GM12891 (cell line): ENCODE data around the gene GCNT4.

Experiments used
- DNase-seq: peaks from one replicate; pipeline ENCODE4 v3.0.0; 2011; ENCODE audit warnings: low spot score; ENCODE audit not compliant: insufficient read length
- FAIRE-seq: peaks from 2 replicates; lab custom pipeline; 2011; peaks lifted over from hg19 to GRCh38; lab: Jason Lieb, UNC
- PAX5 ChIP-seq: IDR thresholded peaks from 2 replicates; pipeline ENCODE4 v1.6.1; 2011; ENCODE audit warnings: low read length, moderate library complexity, mild to moderate bottlenecking; ENCODE audit not compliant: insufficient read depth, severe bottlenecking
- POLR2A ChIP-seq: IDR thresholded peaks from 2 replicates; pipeline ENCODE4 v1.6.1; 2011; ENCODE audit warnings: low read depth, low read length, control low read depth
- POLR2AphosphoS5 ChIP-seq: IDR thresholded peaks from 2 replicates; pipeline ENCODE4 v1.6.1; 2011; ENCODE audit warnings: low read depth, low read length, control low read depth
- POU2F2 ChIP-seq: IDR thresholded peaks from 2 replicates; pipeline ENCODE4 v1.6.1; 2011; ENCODE audit warnings: low read depth, mild to moderate bottlenecking, control low read depth, low read length, moderate library complexity
- SPI1 ChIP-seq: IDR thresholded peaks from 2 replicates; pipeline ENCODE4 v1.6.1; 2011; ENCODE audit warnings: low read depth, low read length, control low read depth
- TAF1 ChIP-seq: IDR thresholded peaks from 2 replicates; pipeline ENCODE4 v1.6.1; 2011; ENCODE audit warnings: low read depth, low read length, control low read depth

GCNT4 gene

DNA sequence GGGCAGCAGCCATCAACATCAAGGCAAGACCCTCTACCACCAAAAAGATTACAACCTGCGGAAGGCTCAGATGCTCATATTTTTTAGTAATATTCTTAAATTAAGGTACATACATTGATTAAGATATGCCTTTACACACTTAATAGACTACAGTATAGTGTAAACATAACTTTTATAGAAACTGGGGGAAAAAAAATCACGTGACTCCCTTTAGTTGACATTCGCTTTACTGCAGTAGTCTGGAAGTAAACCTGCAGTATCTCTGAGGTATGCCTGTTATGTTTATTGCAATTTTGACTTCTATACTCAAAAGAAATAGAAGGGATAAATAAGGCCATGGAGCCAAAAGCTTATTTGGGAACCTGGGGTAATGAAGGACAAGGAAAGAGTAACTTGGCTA lies 15.1 kb upstream of the GCNT4 start:
- TF ChIP-seq POLR2AphosphoS5 (no peak), POLR2A (no peak), POU2F2 (no peak), PAX5 (no peak), TAF1 (no peak), SPI1 (no peak)
- DNase-seq: no peak
- no peak for FAIRE-seq

DNA sequence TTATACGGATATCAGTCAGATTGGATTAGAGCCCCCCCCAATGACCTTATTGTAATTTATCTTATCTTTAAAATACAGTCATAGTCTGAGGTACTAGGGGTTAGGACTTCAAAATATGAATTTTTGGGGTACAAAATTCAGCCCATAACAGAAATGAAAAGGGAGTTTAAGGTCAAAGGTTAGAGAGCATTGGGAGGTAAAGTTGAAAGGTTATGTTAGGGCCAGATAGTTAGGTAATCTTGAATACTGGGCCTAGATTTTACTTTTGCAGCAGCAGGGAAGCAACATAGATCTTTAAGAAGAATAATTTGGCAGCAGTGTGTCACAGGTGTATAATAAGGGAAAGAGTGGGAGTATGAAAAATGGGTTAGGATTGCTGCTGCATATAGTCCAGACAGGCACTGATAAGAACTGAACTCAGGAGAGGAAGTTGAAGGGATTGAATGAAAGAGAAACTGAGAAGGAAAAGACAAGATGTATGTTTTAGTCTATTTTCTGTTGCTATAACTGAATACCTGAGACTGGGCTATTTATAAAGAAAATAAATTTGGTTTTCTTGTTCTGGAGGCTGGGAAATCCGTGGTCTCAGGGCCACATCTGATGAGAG lies 10.7 kb upstream of the GCNT4 start:
- no peak for TF ChIP-seq POU2F2
- no peak for TF ChIP-seq POLR2AphosphoS5
- no peak for TF ChIP-seq PAX5
- TF ChIP-seq SPI1: peak; percentile 52; the same call in 1 of the 2 replicates
- no peak for DNase-seq
- FAIRE-seq: no peak

DNA sequence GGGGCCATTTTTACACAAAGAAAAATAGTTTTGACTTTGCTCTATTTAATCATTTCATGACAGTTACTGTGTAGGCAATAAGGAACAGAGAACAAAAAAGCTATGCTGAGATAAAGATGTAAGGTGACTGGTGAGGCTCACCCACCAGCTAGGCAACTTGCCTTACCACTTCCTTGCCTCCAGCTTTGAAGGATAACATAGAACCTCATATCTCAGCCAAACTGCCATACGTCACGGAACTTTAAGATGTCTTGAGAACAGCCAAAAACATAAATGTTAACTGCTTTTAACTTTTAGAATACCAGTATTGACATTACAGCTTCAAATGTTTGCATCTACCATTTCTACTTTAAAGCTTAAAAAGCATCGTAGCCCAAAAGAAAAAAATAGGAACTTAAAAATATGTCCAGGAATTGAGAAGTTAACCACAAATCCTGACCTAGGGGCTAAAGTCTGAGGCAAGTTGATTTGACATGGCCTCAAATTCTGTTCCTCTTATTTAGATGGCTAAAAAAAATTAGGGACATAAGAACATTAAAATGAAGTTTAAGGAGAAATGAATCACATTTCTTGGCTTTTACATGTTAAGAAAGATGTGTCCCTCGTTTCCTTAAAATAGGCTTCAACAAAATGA lies 7.7 kb upstream of the GCNT4 start:
- TF ChIP-seq PAX5 (no peak), POLR2A (no peak), POU2F2 (no peak), POLR2AphosphoS5 (no peak), TAF1 (no peak), SPI1 (no peak)
- DNase-seq (no peak), FAIRE-seq (no peak)

DNA sequence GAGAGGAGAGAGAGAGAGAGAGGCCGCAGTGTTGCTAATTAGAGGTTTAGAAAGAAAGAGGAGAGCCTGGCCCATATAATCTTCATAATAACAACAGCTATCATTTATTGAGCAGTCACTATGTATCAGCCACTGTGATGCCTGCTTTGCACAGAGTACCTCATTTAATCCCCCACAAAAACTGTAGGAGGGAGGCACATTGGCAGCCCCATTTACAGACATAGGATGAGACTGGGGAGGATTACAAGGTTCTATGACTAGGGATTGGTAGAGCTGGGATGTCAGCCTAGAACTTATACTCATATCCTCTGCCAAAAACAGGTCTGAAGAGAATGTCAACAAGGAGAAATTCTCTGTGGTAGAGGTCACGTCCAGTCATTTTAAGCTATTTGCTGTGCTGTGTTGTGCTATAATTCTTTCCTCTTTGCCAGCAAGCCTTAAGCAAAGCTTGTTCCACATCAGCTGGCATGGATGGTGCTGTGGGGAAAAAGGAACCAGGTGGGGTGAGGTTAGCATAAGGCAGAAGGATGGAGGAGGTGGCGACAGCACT lies 6.7 kb upstream of the GCNT4 start:
- TF ChIP-seq TAF1 (no peak), POU2F2 (no peak), POLR2A (no peak), PAX5 (no peak), SPI1 (no peak), POLR2AphosphoS5 (no peak)
- DNase-seq: no peak
- no peak for FAIRE-seq

DNA sequence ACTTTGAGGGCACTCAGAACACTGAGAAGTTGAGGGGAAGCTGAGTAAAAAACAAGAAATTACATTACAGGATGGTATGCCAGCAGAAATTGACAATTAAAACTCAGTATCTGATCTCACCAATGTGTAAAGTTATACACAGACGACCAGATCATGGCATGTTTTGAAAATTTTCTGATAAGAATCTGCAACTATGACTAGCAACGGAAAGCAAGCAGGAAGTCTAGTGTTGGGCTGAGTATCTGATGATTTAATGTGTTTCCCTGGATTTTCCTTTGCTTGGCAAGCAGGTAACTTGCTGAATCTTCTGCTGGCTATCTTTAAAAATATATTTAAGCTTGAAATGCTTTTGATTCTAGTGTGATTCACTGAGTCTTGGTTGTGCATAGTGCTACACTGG lies 5.2 kb upstream of the GCNT4 start:
- no peak for TF ChIP-seq SPI1
- no peak for TF ChIP-seq POLR2AphosphoS5
- TF ChIP-seq POLR2A: no peak
- no peak for TF ChIP-seq TAF1
- no peak for TF ChIP-seq POU2F2
- no peak for TF ChIP-seq PAX5
- FAIRE-seq (no peak), DNase-seq (no peak)

DNA sequence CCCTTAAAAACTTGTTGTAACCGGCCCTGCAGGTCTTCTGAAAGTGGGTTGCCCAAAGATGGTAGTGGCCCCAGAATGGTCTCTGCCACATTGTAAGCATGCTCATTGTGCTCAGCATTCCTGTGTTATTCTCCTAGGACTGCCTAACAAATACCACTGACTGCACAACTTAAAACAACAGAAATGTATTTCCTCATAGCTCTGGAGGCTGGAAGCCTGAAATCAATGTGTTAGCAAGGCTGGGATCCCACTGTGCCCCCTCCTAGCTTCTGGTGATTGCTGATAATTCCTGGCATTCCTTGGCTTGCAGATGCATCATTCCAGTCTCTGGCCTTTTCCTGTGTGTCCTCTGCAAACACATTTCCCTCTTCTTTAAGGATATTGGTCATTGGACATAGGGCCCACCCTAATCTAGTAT lies 3.4 kb upstream of the GCNT4 start:
- no peak for FAIRE-seq

DNA sequence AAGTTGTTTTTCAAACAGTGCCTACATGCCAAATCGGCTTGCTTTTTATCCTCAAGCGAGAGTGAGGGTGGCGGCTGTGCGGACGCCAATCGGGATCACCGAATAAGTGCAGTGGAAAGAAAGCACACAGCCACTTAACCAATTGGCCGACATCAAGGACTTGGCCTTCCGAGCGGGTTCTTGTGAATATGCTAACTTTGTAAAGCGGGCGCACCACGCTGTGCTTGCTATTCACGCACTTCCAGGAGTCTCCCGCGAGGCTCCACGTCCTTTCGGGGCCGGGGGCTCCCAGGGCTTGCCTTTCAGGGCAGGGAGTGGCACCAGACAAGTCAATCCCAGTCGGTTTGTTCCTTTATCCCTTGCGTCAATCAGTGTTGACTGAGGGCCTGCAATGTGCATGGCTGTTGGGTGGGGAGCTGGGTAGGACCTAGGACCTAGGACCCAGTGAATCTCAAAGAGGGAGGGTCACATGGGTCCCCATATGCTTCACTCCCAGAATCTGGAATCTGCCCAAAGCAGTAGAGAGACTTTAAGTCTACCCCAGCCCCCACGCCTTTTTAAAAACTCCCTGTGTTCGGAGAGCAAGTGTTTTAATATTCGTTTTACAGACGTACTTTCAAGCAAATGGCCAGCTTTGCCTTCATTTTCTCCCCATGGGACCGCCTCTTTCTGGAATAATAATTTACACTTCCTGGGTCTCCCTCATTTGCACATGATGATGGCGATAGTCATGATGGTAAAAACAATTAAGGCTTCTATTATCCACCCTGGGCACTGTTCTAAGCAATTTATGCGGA lies 2.0 kb upstream of the GCNT4 start:
- no peak for DNase-seq
- FAIRE-seq: no peak
- TF ChIP-seq TAF1: no peak
- no peak for TF ChIP-seq SPI1

More for the DNA sequence above, 3.4 kb upstream of the GCNT4 start:
- TF ChIP-seq POLR2AphosphoS5: no peak
- TF ChIP-seq SPI1: no peak
- TF ChIP-seq POU2F2: no peak
- TF ChIP-seq POLR2A: no peak
- DNase-seq: no peak

DNA sequence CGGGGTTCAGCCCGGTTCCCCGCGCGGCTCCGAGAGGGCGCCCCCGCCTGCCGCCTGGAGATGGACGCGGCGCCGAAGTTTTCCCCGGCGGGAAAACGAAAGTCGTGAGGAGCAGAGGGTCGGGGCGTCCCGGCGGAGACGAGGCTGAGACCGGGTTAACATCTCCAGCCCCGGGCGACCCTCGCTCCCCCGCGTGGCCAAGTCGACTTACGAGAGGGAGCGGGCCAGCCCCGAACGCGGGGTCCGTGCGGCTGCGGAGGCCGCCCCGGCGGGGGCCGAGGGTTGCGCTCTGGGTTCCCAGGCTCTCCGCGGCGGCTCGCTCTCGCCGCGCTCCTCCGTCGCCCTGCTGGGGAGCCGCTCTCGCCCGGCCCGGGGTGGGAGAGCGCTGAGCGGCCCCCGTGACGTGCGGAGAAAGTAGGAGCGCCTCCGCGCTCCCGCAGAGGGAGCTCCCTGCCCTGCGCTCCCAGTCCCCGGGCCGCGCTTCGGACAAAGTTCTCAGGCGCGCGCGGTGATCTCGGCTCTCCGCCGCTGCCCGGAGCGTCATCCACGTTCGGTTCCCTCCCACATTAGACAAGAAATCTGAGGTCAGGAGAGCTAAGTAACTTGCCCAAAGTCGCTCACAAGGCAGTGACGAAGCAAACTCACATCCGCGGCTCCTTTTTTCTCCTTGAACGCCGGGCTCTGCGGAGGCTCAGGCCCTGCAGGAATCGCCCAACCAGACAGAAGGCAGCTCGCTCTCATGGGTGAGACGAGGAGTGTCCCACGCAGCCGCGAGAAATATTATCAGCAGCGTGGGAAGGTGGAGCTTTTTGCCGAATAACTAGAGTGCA lies 1.2 kb upstream of the GCNT4 start:
- DNase-seq (peak; percentile 27), FAIRE-seq (no peak)
- no peak for TF ChIP-seq SPI1
- TF ChIP-seq PAX5: no peak
- no peak for TF ChIP-seq TAF1
- TF ChIP-seq POLR2A: no peak
- no peak for TF ChIP-seq POU2F2
- TF ChIP-seq POLR2AphosphoS5: no peak

DNA sequence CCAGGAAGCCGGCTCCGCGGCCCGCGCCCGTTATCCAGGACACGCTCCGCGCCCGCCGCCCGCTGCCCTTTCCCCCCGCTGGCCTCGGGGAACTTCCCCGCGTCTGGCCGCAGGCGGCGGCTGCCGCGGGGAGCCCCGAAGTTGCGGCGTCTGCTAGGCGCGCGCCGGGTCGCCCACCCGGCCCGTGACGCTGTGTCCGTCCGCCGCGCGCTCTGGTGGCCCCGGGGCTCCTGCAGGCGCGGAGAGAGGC lies 621 bp upstream of the GCNT4 start:
- no peak for TF ChIP-seq POLR2A
- no peak for TF ChIP-seq POU2F2
- TF ChIP-seq SPI1: no peak
- no peak for TF ChIP-seq PAX5
- no peak for TF ChIP-seq TAF1
- TF ChIP-seq POLR2AphosphoS5: no peak
- peak; percentile 25 for DNase-seq
- no peak for FAIRE-seq
